ENCODE measurements around the gene TAS2R41.

GRCh38 chr7:143444785-143445184, 32.9 kb upstream of the TAS2R41 start:
- TF ChIP-seq POLR2AphosphoS5 (IDR thresholded peaks at IDR 0.05; ENCODE audit: low read depth, low read length): no peak
- no peak for TF ChIP-seq POLR2A (IDR thresholded peaks at IDR 0.05; ENCODE audit: low read depth, low read length)
- TF ChIP-seq TAF1 (IDR thresholded peaks at IDR 0.05; ENCODE audit: borderline replicate concordance, low read depth, low read length): no peak

Measured in GM12892 (cell line).